ENCODE results near the gene EZH2. TPM values are rescaled to one million over a fixed set of nuclear protein-coding genes. Genes with fewer than 3 reads are reported as not detected.

The EZH2 gene
- total RNA-seq, 2 experiments from 2014 or later: 132 to 133 TPM

- peak; percentile 63 for DNase-seq
- Mint-ChIP-seq H3K4me3 (peak overlapping the region; percentile 61), H3K4me1 (ENCODE audit: low read depth) (peaks cover 70% of the 10 kb centered on the region), H3K36me3 (ENCODE audit: low read depth) (peaks cover 1% of the 10 kb centered on the region), H3K27ac (peak overlapping the region; percentile 96), H3K27me3 (ENCODE audit: low read depth) (no peaks in the 10 kb centered on the region), H3K9me3 (no peaks in the 10 kb centered on the region)
- intact Hi-C loops (cut with micrococcal nuclease): loop anchor here (10.0 kb wide), 1 partner anchor 960 kb away; the partner anchor contains the start of gene ATP6V0E2
- CTCF ChIA-PET: interaction anchor here (1.4 to 3.0 kb wide), 4 partner anchors 12 to 50 kb away, joined by 4 to 22 read pairs (median 11); no protein-coding TSS in a partner anchor
Measured at GRCh38 chr7:148915211-148915610, 31.1 kb upstream of the EZH2 start.

DNA sequence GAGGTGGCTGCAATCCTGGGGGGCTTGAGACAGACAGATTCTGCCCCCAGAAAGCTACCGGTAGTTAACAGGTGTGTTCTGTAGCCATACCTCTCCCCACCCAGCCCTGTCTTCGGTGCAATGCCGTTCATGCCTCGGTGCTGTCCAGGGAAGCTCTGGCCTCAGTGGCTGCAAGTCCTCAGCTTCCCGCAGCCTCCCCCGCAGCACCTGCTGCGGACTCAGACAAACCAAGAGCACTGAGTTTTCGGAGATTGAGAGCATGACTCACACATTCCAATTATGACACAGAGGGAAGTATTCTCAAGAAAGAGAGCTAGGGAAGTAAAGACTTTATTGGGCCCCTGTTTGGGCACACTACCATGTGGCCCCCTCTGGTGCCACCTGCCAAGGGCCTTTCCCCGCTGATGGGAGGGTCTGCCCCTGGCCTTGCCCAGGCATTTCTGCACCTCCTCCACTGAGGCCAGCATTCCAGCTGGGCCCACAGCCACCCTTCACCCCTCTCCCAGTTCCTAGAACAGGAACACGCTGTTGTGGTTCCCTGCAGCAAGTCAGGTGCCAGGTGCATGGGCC is 30.2 kb upstream of the EZH2 start:
- H3K4me3 Mint-ChIP-seq: peak overlapping the region; percentile 61
- CTCF ChIA-PET: interaction anchor here (0.6 to 3.1 kb wide), 9 partner anchors 12 to 708 kb away, joined by 3 to 22 read pairs (median 4); no protein-coding TSS in a partner anchor
- intact Hi-C loops (cut with micrococcal nuclease): loop anchor here (1.0 to 10.0 kb wide), 3 partner anchors 73 to 961 kb away; partner anchors contain the start of gene ATP6V0E2
- H3K27me3 Mint-ChIP-seq (ENCODE audit: low read depth): no peaks in the 10 kb centered on the region
- peak overlapping the region; percentile 96 for H3K27ac Mint-ChIP-seq
- DNase-seq: peak; percentile 75
- peaks cover 1% of the 10 kb centered on the region for H3K36me3 Mint-ChIP-seq (ENCODE audit: low read depth)
- no peaks in the 10 kb centered on the region for H3K9me3 Mint-ChIP-seq
- H3K4me1 Mint-ChIP-seq (ENCODE audit: low read depth): peaks cover 71% of the 10 kb centered on the region

DNA sequence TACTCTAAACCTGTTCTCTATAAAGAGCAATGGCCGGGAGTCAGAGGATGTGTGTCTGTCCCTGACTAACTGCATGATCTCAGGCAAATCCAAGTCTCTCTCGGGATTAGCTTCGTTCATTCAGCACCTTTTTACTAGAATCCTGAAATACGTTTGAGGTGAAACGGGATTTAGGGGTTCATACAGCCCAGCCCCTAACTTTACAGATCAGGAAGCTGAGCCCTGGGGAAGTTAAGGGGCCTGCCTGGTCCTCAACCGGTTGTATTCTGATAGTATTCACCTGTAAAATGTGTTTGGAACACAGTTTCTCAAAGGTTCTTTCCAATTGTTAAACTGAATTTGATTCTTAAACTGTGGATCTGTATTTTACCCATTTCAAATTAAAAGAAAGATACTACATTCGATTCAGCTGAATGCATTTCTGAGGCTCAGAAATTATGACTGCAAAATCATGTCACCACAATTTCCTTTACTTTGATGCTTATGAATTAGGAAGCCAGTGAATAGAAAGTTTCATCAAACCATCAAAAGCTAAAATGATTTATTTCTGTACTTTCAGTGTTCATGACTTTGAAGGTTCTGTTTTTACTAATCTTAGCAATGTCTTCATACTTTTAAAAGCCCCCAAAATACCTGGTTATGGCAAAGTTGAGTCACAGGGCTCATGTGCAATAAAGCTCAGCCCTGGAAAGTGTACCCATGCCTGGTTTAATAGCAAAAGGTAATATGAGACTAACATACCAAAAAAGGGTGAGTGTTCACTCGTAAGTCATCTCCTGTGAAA is 28.9 kb upstream of the EZH2 start:
- CTCF ChIA-PET: interaction anchor here (0.8 to 3.1 kb wide), 5 partner anchors 11 to 215 kb away, joined by 3 to 22 read pairs (median 13); partner anchors contain the start of gene CUL1
- Mint-ChIP-seq H3K27ac (peak overlapping the region; percentile 96), H3K36me3 (ENCODE audit: low read depth) (peaks cover 1% of the 10 kb centered on the region), H3K4me1 (ENCODE audit: low read depth) (peaks cover 73% of the 10 kb centered on the region), H3K4me3 (peak overlapping the region; percentile 55), H3K9me3 (no peaks in the 10 kb centered on the region), H3K27me3 (ENCODE audit: low read depth) (no peaks in the 10 kb centered on the region)
- intact Hi-C loops (cut with micrococcal nuclease): loop anchor here (1.0 to 10.0 kb wide), 15 partner anchors 13 to 962 kb away; partner anchors contain the start of genes ATP6V0E2, EZH2 and PDIA4
- peak; percentile 88 for DNase-seq

DNA sequence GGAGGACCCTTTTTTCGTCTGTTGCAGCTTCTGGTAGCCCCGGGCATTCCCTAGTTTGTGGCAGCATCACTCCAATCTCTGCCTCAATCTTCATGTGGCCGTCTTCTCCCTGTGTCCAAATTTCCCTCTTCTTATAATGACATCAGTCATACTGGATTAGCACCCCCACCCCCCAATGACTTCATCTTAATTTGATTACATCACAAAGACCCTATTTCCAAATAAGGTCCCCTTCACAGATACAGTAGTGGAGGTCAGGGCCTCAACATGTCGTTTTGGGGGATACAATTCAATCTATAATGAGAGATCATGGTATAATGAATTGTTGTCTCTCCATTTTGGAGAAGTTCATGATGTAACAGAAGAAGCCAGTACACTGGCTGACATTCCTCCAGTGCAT is 28.1 kb upstream of the EZH2 start:
- H3K27ac Mint-ChIP-seq: peak overlapping the region; percentile 96

GRCh38 chr7:148911626-148912025 is 27.5 kb upstream of the EZH2 start:
- Mint-ChIP-seq H3K36me3 (ENCODE audit: low read depth) (peaks cover 1% of the 10 kb centered on the region), H3K4me3 (peak overlapping the region; percentile 55), H3K4me1 (ENCODE audit: low read depth) (peaks cover 70% of the 10 kb centered on the region), H3K27ac (peak overlapping the region; percentile 96), H3K9me3 (no peaks in the 10 kb centered on the region), H3K27me3 (ENCODE audit: low read depth) (no peaks in the 10 kb centered on the region)
- intact Hi-C loops (cut with micrococcal nuclease): loop anchor here (10.0 kb wide), 1 partner anchor 963 kb away; the partner anchor contains the start of gene ATP6V0E2
- peak; percentile 73 for DNase-seq
- CTCF ChIA-PET: interaction anchor here (1.3 to 3.1 kb wide), 2 partner anchors 27 to 30 kb away, joined by 3 to 13 read pairs; no protein-coding TSS in a partner anchor

More for the DNA sequence above, 28.1 kb upstream of the EZH2 start:
- peak; percentile 30 for DNase-seq
- Mint-ChIP-seq H3K4me1 (ENCODE audit: low read depth) (peaks cover 73% of the 10 kb centered on the region), H3K4me3 (peak overlapping the region; percentile 55), H3K9me3 (no peaks in the 10 kb centered on the region), H3K27me3 (ENCODE audit: low read depth) (no peaks in the 10 kb centered on the region), H3K36me3 (ENCODE audit: low read depth) (peaks cover 1% of the 10 kb centered on the region)
- intact Hi-C loops (cut with micrococcal nuclease): loop anchor here (10.0 kb wide), 1 partner anchor 963 kb away; the partner anchor contains the start of gene ATP6V0E2
- CTCF ChIA-PET: interaction anchor here (0.8 to 3.1 kb wide), 5 partner anchors 12 to 214 kb away, joined by 3 to 22 read pairs (median 13); partner anchors contain the start of gene CUL1

DNA sequence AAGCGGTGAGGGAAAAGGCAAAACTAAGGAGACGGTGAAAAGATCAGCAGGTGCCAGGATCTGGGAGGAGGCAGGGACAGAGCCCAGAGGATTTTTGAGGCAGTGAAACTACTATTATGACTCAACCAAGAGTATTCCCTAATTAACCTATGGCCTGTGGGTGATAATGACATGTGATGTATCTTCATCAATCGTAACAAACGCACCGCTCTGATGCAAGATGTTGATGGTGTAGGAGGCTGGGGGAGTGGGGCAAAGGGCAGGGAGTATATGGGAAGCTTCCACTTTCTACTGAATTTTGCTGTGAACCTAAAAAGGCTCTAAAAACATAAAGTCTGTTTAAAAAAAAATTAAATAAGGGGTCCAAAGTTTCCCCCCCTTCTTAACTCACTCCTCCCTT is 25.5 kb upstream of the EZH2 start:
- Mint-ChIP-seq H3K27ac (peak overlapping the region; percentile 51), H3K4me3 (no peak overlapping the region), H3K9me3 (no peaks in the 10 kb centered on the region), H3K27me3 (ENCODE audit: low read depth) (no peaks in the 10 kb centered on the region), H3K36me3 (ENCODE audit: low read depth) (no peaks in the 10 kb centered on the region), H3K4me1 (ENCODE audit: low read depth) (peaks cover 55% of the 10 kb centered on the region)
- CTCF ChIA-PET: interaction anchor here (0.8 to 1.4 kb wide), 2 partner anchors 30 to 54 kb away, joined by 3 to 4 read pairs; no protein-coding TSS in a partner anchor
- intact Hi-C loops (cut with micrococcal nuclease): no loop called here
- DNase-seq: no peak

DNA sequence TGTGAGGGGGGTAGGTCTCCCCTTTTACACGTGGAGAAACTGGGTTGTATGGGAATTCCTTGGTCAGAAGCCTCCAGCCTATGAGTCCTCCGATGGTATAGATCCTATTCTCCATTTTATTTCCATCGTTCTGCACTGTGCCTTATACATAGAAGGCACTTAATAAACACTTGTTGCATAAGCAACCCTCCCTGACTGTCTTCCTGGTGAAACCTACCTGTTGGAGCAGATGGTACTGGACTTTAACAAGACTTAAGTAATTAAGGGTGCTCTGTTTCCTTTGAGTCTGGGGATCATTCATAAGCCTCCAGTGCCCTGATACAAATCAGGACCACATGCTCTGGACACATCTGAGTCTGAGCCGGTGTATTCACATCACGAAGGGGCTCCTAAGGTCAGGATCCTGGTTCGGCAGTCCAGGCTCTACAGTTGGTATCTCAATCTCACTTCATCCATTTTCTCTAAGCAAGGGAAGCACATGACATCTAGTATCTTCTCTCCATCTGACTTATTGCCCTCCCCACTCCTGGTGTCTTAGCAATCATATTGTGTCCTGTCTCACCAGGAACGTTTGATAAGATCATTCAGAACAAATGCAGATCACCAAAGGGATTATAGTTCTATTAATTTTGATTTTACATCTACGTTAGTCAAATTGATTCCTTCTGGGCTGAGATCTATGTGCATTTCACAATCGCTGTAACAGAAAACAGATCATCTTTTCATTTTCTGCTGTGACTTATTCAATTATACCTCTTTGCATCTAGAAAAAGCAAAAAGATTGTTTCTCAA is 22.8 kb upstream of the EZH2 start:
- no peak for DNase-seq
- Mint-ChIP-seq H3K27me3 (ENCODE audit: low read depth) (no peaks in the 10 kb centered on the region), H3K36me3 (ENCODE audit: low read depth) (no peaks in the 10 kb centered on the region), H3K9me3 (no peaks in the 10 kb centered on the region), H3K4me1 (ENCODE audit: low read depth) (peaks cover 45% of the 10 kb centered on the region), H3K27ac (no peak overlapping the region), H3K4me3 (no peak overlapping the region)
- CTCF ChIA-PET: no interaction called here
- intact Hi-C loops (cut with micrococcal nuclease): no loop called here

GRCh38 chr7:148905093-148905666 is 21.1 kb upstream of the EZH2 start:
- Mint-ChIP-seq H3K4me1 (ENCODE audit: low read depth) (peaks cover 34% of the 10 kb centered on the region), H3K27me3 (ENCODE audit: low read depth) (no peaks in the 10 kb centered on the region), H3K36me3 (ENCODE audit: low read depth) (no peaks in the 10 kb centered on the region), H3K27ac (no peak overlapping the region), H3K9me3 (no peaks in the 10 kb centered on the region), H3K4me3 (no peak overlapping the region)
- CTCF ChIA-PET: interaction anchor here (1.6 kb wide), 1 partner anchor 36 kb away, joined by 3 read pairs; no protein-coding TSS in a partner anchor
- intact Hi-C loops (cut with micrococcal nuclease): no loop called here
- no peak for DNase-seq

- intact Hi-C loops (cut with micrococcal nuclease): no loop called here
- no peak for DNase-seq
- Mint-ChIP-seq H3K9me3 (no peaks in the 10 kb centered on the region), H3K27ac (no peak overlapping the region), H3K4me3 (no peak overlapping the region), H3K36me3 (ENCODE audit: low read depth) (no peaks in the 10 kb centered on the region), H3K27me3 (ENCODE audit: low read depth) (no peaks in the 10 kb centered on the region), H3K4me1 (ENCODE audit: low read depth) (peaks cover 26% of the 10 kb centered on the region)
- CTCF ChIA-PET: interaction anchor here (0.5 to 0.6 kb wide), 3 partner anchors 10 to 835 kb away, joined by 3 read pairs; no protein-coding TSS in a partner anchor
Measured at GRCh38 chr7:148903504-148903903, 19.4 kb upstream of the EZH2 start.

GRCh38 chr7:148901178-148901577 is 17.1 kb upstream of the EZH2 start:
- H3K36me3 Mint-ChIP-seq (ENCODE audit: low read depth): no peaks in the 10 kb centered on the region
- no peaks in the 10 kb centered on the region for H3K9me3 Mint-ChIP-seq
- DNase-seq: no peak
- CTCF ChIA-PET: no interaction called here
- H3K27ac Mint-ChIP-seq: no peak overlapping the region
- intact Hi-C loops (cut with micrococcal nuclease): no loop called here
- H3K4me1 Mint-ChIP-seq (ENCODE audit: low read depth): peaks cover 26% of the 10 kb centered on the region
- no peaks in the 10 kb centered on the region for H3K27me3 Mint-ChIP-seq (ENCODE audit: low read depth)
- no peak overlapping the region for H3K4me3 Mint-ChIP-seq

DNA sequence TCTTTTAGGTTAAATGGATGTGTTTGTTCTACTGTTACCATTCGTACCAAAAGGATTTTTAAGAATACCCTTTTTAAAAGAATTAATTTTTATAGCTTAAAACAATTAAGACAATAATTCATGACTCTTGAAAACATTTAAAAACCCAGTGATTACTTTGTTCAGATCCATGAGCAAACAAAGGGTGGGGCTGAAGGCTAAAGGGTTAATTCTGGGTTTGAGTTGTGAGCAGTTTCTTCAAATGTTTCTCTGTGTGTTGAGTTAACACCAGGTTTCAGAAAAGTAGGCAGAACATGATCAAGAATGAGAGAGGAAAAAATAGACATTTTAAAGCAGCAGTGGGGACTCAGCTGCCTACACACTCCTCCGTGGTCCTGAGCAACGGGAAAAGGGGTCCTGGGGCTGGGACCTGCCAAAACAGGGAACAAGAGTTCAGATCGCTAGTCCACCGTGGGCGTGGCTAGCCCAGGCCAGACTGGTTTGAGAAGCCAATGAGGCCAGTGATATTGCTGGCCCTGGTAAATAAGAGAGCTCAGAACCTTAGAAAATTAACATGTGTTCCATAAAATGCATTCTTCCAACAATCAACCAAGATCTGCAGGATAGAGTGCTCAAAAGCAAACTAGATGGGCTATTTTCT is 14.9 kb upstream of the EZH2 start:
- no peaks in the 10 kb centered on the region for H3K9me3 Mint-ChIP-seq
- no peaks in the 10 kb centered on the region for H3K36me3 Mint-ChIP-seq (ENCODE audit: low read depth)
- no peak overlapping the region for H3K4me3 Mint-ChIP-seq
- H3K27ac Mint-ChIP-seq: no peak overlapping the region
- CTCF ChIA-PET: interaction anchor here (1.9 kb wide), 1 partner anchor 42 kb away, joined by 6 read pairs; no protein-coding TSS in a partner anchor
- DNase-seq: no peak
- H3K4me1 Mint-ChIP-seq (ENCODE audit: low read depth): peaks cover 19% of the 10 kb centered on the region
- H3K27me3 Mint-ChIP-seq (ENCODE audit: low read depth): no peaks in the 10 kb centered on the region
- intact Hi-C loops (cut with micrococcal nuclease): no loop called here
